Caco-2 (cell line): ENCODE data around the gene SMAGP. TPM values are rescaled to one million over a fixed set of nuclear protein-coding genes. Genes with fewer than 3 reads are reported as not detected.
"Not testable (repeated sequence)": the region's sequence is repeated elsewhere in the genome, so short reads cannot be mapped to it uniquely, and the experiment has no call there.

ENCODE experiments used
- BruUV-seq: library from RNA; stranded (reverse); fragments of 400-500 nt; replicated peaks from 2 replicates; lab custom pipeline; 2021; lab: Mats Ljungman, UMichigan
- CTCF ChIA-PET: fragments of 300-600 bp; sonication (Branson Sonifier 250); formaldehyde crosslinking; loops from one replicate; lab custom pipeline; 2022; ENCODE audit warnings: antibody characterized with exemption; lab: Charles Lee
- POLR2A ChIA-PET: fragments of 300-600 bp; sonication (Branson Sonifier 250); formaldehyde crosslinking; loops from one replicate; lab custom pipeline; 2022; ENCODE audit warnings: antibody characterized with exemption; lab: Charles Lee
- DNase-seq, 2 experiments: peaks; one replicate each; pipeline versions ENCODE4 v3.0.0 to v3.0.0-alpha.2; 2020 to 2022
- H3K27me3 ChIP-seq: replicated peaks from 2 replicates; pipeline ENCODE4 v1.6.0; 2011; ENCODE audit warnings: low read length; ENCODE audit not compliant: control insufficient read depth, insufficient read depth
- H3K36me3 ChIP-seq: 2 replicates; pipeline ENCODE4 v1.5.1; 2011; ENCODE audit warnings: low read length; ENCODE audit not compliant: control insufficient read depth, insufficient read depth
- H3K4me1 ChIP-seq: fragments of 250-450 bp; sonication (Bioruptor Pico); 2 replicates; pipeline ENCODE4 v1.5.1; 2020; ENCODE audit warnings: mild to moderate bottlenecking
- H3K4me3 ChIP-seq: 2 replicates; pipeline ENCODE4 v1.5.1; 2011; ENCODE audit warnings: low read depth, mild to moderate bottlenecking, control low read depth, low read length
- H3K9me3 ChIP-seq: fragments of 250-450 bp; sonication (Bioruptor Pico); 2 replicates; pipeline ENCODE4 v1.5.1; 2020; ENCODE audit warnings: mild to moderate bottlenecking, moderate library complexity
- H3K27ac Mint-ChIP-seq: one replicate; pipeline ENCODE4 v1.8.0; 2022; ENCODE audit warnings: mixed read lengths; ENCODE audit not compliant: unreplicated experiment
- H3K27me3 Mint-ChIP-seq: one replicate; pipeline ENCODE4 v1.8.0; 2022; ENCODE audit warnings: mixed read lengths; ENCODE audit not compliant: insufficient read depth, unreplicated experiment
- H3K36me3 Mint-ChIP-seq: one replicate; pipeline ENCODE4 v1.8.0; 2022; ENCODE audit warnings: mild to moderate bottlenecking, mixed read lengths; ENCODE audit not compliant: insufficient read depth, unreplicated experiment
- H3K4me1 Mint-ChIP-seq: one replicate; pipeline ENCODE4 v1.8.0; 2022; ENCODE audit warnings: low read depth, mixed read lengths; ENCODE audit not compliant: unreplicated experiment
- H3K4me3 Mint-ChIP-seq: one replicate; pipeline ENCODE4 v1.8.0; 2022; ENCODE audit warnings: mild to moderate bottlenecking, moderate library complexity, mixed read lengths; ENCODE audit not compliant: unreplicated experiment
- H3K9me3 Mint-ChIP-seq: one replicate; pipeline ENCODE4 v1.8.0; 2022; ENCODE audit warnings: mixed read lengths; ENCODE audit not compliant: unreplicated experiment
- CTCF ChIP-seq, 2 experiments: fragments of 200-600 bp in 1 of 2; IDR thresholded peaks; 1 replicate in 1 of 2; 2 replicates in 1 of 2; pipeline versions ENCODE4 v1.5.1 to v1.8.0; 2011 to 2022; ENCODE audit warnings: antibody characterized with exemption in 1 of 2, control low read depth in 1 of 2, inconsistent platforms in 1 of 2, low read depth in 1 of 2, low read length in 1 of 2, mild to moderate bottlenecking in 1 of 2, moderate library complexity in 1 of 2; ENCODE audit not compliant: insufficient read depth in 1 of 2, severe bottlenecking in 1 of 2, unreplicated experiment in 1 of 2
- intact Hi-C: fragments of 100-400 bp; cut with micrococcal nuclease; formaldehyde crosslinking; loops from one replicate; pipeline ENCODE4 v1.10.0; 2022; ENCODE audit not compliant: unreplicated experiment
- total RNA-seq: library from RNA; stranded (reverse); gene quantifications from 2 replicates; pipeline ENCODE4 v1.2.3, GENCODE V29; 2022

SMAGP gene
- total RNA-seq, 1 experiment from 2014 or later = 108 TPM

- ChIA-PET POLR2A (no interaction called here), CTCF (no interaction called here)
- Mint-ChIP-seq H3K27me3 (no peaks in the 10 kb centered on the region), H3K36me3 (no peaks in the 10 kb centered on the region), H3K4me1 (peaks cover 25% of the 10 kb centered on the region), H3K9me3 (no peaks in the 10 kb centered on the region), H3K27ac (no peak overlapping the region), H3K4me3 (no peak overlapping the region)
- Histone ChIP-seq H3K4me1 (peaks cover 17% of the 10 kb centered on the region), H3K4me3 (no peak overlapping the region), H3K9me3 (no peaks in the 10 kb centered on the region), H3K27me3 (no peaks in the 10 kb centered on the region), H3K36me3 (no peaks in the 10 kb centered on the region)
- no peak for TF ChIP-seq CTCF (IDR thresholded peaks at IDR 0.05; ENCODE audit: insufficient read depth in 1 of 2, low read depth in 1 of 2, low read length in 1 of 2, severe bottlenecking in 1 of 2, unreplicated experiment in 1 of 2)
- BruUV-seq = no TSS peak
- intact Hi-C loops = no loop called here
- no peak for DNase-seq
Measured at GRCh38 chr12:51311389-51311788, 41.2 kb upstream of the SMAGP start.

GRCh38 chr12:51307655-51308593 is 37.7 kb upstream of the SMAGP start:
- H3K4me3 Mint-ChIP-seq = peak overlapping the region; percentile 52
- intact Hi-C loops = no loop called here
- BruUV-seq = no TSS peak
- H3K36me3 Mint-ChIP-seq = no peaks in the 10 kb centered on the region
- no peak for TF ChIP-seq CTCF (IDR thresholded peaks at IDR 0.05; ENCODE audit: insufficient read depth in 1 of 2, low read depth in 1 of 2, low read length in 1 of 2, severe bottlenecking in 1 of 2, unreplicated experiment in 1 of 2)
- ChIA-PET POLR2A (interaction anchor here (0.6 to 1.4 kb wide), 5 partner anchors 10 to 516 kb away, joined by 3 to 10 read pairs (median 4); partner anchors contain the start of gene DAZAP2), CTCF (interaction anchor here (0.5 to 1.8 kb wide), 6 partner anchors 11 to 1567 kb away, joined by 3 to 13 read pairs (median 4); partner anchors contain the start of gene TMBIM6)
- peaks cover 30% of the 10 kb centered on the region for H3K4me1 Mint-ChIP-seq
- Histone ChIP-seq H3K4me1 (peaks cover 20% of the 10 kb centered on the region), H3K4me3 (no peak overlapping the region), H3K27me3 (no peaks in the 10 kb centered on the region), H3K36me3 (no peaks in the 10 kb centered on the region), H3K9me3 (no peaks in the 10 kb centered on the region)
- no peaks in the 10 kb centered on the region for H3K27me3 Mint-ChIP-seq
- peak overlapping the region; percentile 86 for H3K27ac Mint-ChIP-seq
- H3K9me3 Mint-ChIP-seq = no peaks in the 10 kb centered on the region
- peak; percentile 54 to 64 for DNase-seq

GRCh38 chr12:51306507-51306906 is 36.3 kb upstream of the SMAGP start:
- Mint-ChIP-seq H3K36me3 (no peaks in the 10 kb centered on the region), H3K27ac (no peak overlapping the region), H3K4me3 (no peak overlapping the region), H3K4me1 (peaks cover 37% of the 10 kb centered on the region), H3K9me3 (no peaks in the 10 kb centered on the region), H3K27me3 (no peaks in the 10 kb centered on the region)
- no peak overlapping the region for H3K4me3 ChIP-seq
- no peaks in the 10 kb centered on the region for H3K36me3 ChIP-seq
- intact Hi-C loops = no loop called here
- no peaks in the 10 kb centered on the region for H3K27me3 ChIP-seq
- CTCF ChIA-PET = interaction anchor here (0.5 kb wide), 1 partner anchor 62 kb away, joined by 4 read pairs; no protein-coding TSS in a partner anchor
- TF ChIP-seq CTCF (IDR thresholded peaks at IDR 0.05; ENCODE audit: insufficient read depth in 1 of 2, low read depth in 1 of 2, low read length in 1 of 2, severe bottlenecking in 1 of 2, unreplicated experiment in 1 of 2) = no peak
- no TSS peak for BruUV-seq
- peaks cover 21% of the 10 kb centered on the region for H3K4me1 ChIP-seq
- no peaks in the 10 kb centered on the region for H3K9me3 ChIP-seq
- DNase-seq = no peak
- POLR2A ChIA-PET = no interaction called here

GRCh38 chr12:51300768-51301167 is 30.6 kb upstream of the SMAGP start:
- POLR2A ChIA-PET, H3K36me3 ChIP-seq, H3K27me3 Mint-ChIP-seq, H3K4me3 Mint-ChIP-seq, H3K27ac Mint-ChIP-seq, BruUV-seq, H3K4me1 ChIP-seq, H3K27me3 ChIP-seq, H3K9me3 Mint-ChIP-seq, H3K4me3 ChIP-seq, DNase-seq, H3K9me3 ChIP-seq, intact Hi-C loops, H3K36me3 Mint-ChIP-seq, CTCF ChIA-PET: not testable (repeated sequence)
- peaks cover 18% of the 10 kb centered on the region for H3K4me1 Mint-ChIP-seq
